Urinary bladder (tissue), 4 donors: ENCODE measurements around the gene RUFY1. TPM values are rescaled to one million over a fixed set of nuclear protein-coding genes. Genes with fewer than 3 reads are reported as not detected.
"Not testable (repeated sequence)": the region's sequence is repeated elsewhere in the genome, so short reads cannot be mapped to it uniquely, and the experiment has no call there.

Source experiments
- DNase-seq: peaks from one replicate; pipeline ENCODE4 v3.0.0-alpha.2; 2015; ENCODE audit errors: extremely low spot score
- H3K27ac ChIP-seq: one replicate; pipeline ENCODE4 v1.5.1; 2013; ENCODE audit warnings: low read depth, mild to moderate bottlenecking, moderate library complexity
- H3K36me3 ChIP-seq: one replicate; pipeline ENCODE4 v1.6.1; 2013; ENCODE audit warnings: mild to moderate bottlenecking, moderate library complexity; ENCODE audit not compliant: insufficient read depth
- H3K4me1 ChIP-seq: one replicate; pipeline ENCODE4 v1.6.1; 2013; ENCODE audit warnings: mild to moderate bottlenecking, moderate library complexity; ENCODE audit not compliant: insufficient read depth
- H3K4me3 ChIP-seq: one replicate; pipeline ENCODE4 v1.5.1; 2013; ENCODE audit warnings: low read depth, low read length
- WGBS: extraction: QIAGEN DNeasy Blood & Tissue Kit; methylation state at CpG from one replicate; pipeline ENCODE4 v1.1.7; 2013; 5-methylcytosine and 5-hydroxymethylcytosine counted together
- polyA plus RNA-seq: library from polyadenylated mRNA; stranded (reverse); fragments of 200-250 nt; gene quantifications from one replicate; pipeline ENCODE4 v1.2.3, GENCODE V29; 2013
- total RNA-seq: library from RNA; depleted of rRNA; stranded (reverse); fragments of >200 nt; gene quantifications from one replicate; pipeline ENCODE4 v1.2.3, GENCODE V29; 2014
- donor health status: healthy with polysubstance abuse.
- donor health status: healthy.

Gene RUFY1
- total and polyA plus RNA-seq, 2 donors, result 38.0 to 39.7 TPM

DNA sequence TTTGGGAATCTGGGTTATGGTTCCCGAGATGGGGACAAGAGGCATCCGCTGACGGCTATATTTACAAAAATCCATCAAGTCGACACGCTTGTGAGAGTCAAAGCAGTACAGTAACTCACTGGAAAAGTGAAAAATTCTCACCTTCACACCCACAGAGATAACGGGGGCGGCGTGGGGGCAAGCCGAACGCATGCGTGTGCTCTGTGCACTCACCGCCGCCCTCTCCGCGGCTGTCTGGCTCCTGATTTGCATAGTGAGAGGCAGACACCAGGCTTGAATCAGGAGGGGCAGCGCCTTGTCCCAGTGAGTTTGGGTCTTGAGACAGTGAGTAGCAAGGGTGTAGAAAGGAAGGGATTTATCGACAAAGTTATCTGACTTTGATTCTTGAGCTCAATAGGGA lies 32.0 kb upstream of the RUFY1 start:
- not testable (repeated sequence) for H3K4me3 ChIP-seq, H3K36me3 ChIP-seq, DNase-seq, H3K4me1 ChIP-seq, H3K27ac ChIP-seq
- WGBS, result 38% methylated on average over 14 of the region's 17 CpGs

DNA sequence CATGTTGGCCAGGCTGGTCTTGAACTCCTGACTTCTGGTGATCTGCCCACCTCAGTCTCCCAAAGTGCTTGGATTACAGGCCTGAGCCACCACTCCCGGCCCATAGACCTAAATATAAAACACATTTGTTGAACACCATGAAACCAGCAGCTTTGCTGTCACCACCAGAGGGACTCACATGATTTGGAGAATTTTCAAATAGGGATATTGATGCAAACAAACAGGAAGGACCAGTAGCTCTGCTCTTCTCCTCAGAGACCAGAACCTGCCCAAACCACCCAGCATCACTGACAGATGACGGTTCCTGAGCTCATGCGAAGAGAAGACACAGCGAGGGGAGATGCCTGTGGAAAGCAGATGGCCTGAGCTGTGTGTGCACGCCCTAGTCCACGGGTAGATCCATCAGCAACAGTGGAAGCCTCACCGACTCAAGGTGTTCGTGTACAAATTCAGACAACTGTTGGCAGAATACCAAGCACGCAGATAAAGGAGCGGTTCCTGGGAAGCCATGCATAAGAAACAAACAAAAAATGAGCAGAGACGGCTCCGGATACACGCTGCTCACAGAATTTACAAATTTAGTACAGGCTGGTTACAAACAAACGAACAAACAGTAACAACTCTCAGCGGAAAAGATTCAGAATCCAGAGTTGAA lies 30.8 kb upstream of the RUFY1 start:
- not testable (repeated sequence) for H3K36me3 ChIP-seq, H3K4me3 ChIP-seq, H3K27ac ChIP-seq, DNase-seq, H3K4me1 ChIP-seq
- 58% methylated on average over 14 of the region's 15 CpGs for WGBS

DNA sequence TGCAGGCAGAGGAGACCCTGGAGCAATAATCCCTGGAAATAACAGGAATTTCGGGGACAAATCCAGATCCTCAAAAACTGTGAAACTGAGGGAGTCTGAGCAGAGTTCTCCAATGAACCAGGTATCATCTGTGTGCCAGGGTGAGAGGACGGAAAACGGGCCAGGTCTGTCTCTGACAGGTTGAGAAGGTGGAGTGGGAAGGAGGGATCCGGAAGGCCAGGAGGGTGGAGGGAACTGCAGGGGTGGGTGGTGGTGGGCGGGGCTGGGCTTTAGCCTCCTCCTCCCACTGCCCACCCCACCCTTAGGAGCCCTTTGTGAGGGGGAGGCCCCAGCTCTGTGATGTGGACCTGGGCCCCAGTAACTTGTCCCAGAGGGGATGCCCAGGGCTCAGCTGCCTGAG lies 28.2 kb upstream of the RUFY1 start:
- DNase-seq, H3K27ac ChIP-seq, H3K4me1 ChIP-seq, H3K4me3 ChIP-seq, H3K36me3 ChIP-seq: not testable (repeated sequence)
- WGBS, result 82% methylated on average over 4 of the region's 5 CpGs

DNA sequence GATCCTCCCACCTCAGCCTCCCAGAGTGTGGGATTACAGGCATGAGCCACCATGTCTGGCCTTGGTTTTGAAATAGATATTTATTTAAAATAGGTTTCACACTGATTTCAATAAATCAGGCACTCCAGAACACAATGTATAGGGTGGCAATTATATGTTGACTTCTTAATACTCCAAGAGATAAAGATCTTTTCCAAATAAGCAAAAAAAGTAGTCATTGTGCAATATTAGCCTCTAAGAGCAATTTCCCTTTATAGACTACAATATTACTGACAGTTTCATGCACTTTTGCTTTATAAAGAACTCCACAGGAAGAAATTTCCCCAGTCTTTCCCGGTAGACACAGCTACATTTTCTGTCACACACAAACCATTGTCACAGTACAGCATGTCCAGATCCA lies 23.4 kb upstream of the RUFY1 start:
- Histone ChIP-seq H3K27ac (no peak overlapping the region), H3K4me1 (no peaks in the 10 kb centered on the region), H3K36me3 (no peaks in the 10 kb centered on the region), H3K4me3 (no peak overlapping the region)
- WGBS, result 51% methylated on average over 1 of the region's 1 CpG
- DNase-seq, result no peak

GRCh38 chr5:179530069-179530998 lies 20.0 kb upstream of the RUFY1 start:
- Histone ChIP-seq H3K4me3 (peak overlapping the region; percentile 41), H3K27ac (no peak overlapping the region), H3K4me1 (no peaks in the 10 kb centered on the region), H3K36me3 (no peaks in the 10 kb centered on the region)
- 23% methylated on average over 65 of the region's 65 CpGs for WGBS
- DNase-seq, result no peak

- Histone ChIP-seq H3K36me3 (no peaks in the 10 kb centered on the region), H3K4me3 (no peak overlapping the region), H3K27ac (no peak overlapping the region), H3K4me1 (no peaks in the 10 kb centered on the region)
- 89% methylated on average over 6 of the region's 6 CpGs for WGBS
- DNase-seq, result no peak
Measured at GRCh38 chr5:179533024-179533423, 17.3 kb upstream of the RUFY1 start.

GRCh38 chr5:179533907-179534306 lies 16.4 kb upstream of the RUFY1 start:
- no peaks in the 10 kb centered on the region for H3K4me1 ChIP-seq
- H3K36me3 ChIP-seq, result no peaks in the 10 kb centered on the region
- WGBS, result 94% methylated on average over 5 of the region's 5 CpGs
- DNase-seq, result no peak
- H3K4me3 ChIP-seq, result no peak overlapping the region
- H3K27ac ChIP-seq, result no peak overlapping the region

GRCh38 chr5:179534431-179534830 lies 15.9 kb upstream of the RUFY1 start:
- DNase-seq, result no peak
- Histone ChIP-seq H3K4me1 (no peaks in the 10 kb centered on the region), H3K27ac (no peak overlapping the region), H3K36me3 (no peaks in the 10 kb centered on the region), H3K4me3 (no peak overlapping the region)
- 88% methylated on average over 12 of the region's 12 CpGs for WGBS

GRCh38 chr5:179536676-179537075 lies 13.7 kb upstream of the RUFY1 start:
- WGBS, result 38% methylated on average over 6 of the region's 6 CpGs
- no peak overlapping the region for H3K4me3 ChIP-seq
- H3K36me3 ChIP-seq, result no peaks in the 10 kb centered on the region
- H3K27ac ChIP-seq, result no peak overlapping the region
- no peak for DNase-seq
- H3K4me1 ChIP-seq, result no peaks in the 10 kb centered on the region

GRCh38 chr5:179542170-179542569 lies 8.2 kb upstream of the RUFY1 start:
- Histone ChIP-seq H3K27ac (no peak overlapping the region), H3K4me3 (no peak overlapping the region), H3K4me1 (no peaks in the 10 kb centered on the region), H3K36me3 (no peaks in the 10 kb centered on the region)
- WGBS, result 87% methylated on average over 7 of the region's 7 CpGs
- no peak for DNase-seq

GRCh38 chr5:179543275-179543674 lies 7.1 kb upstream of the RUFY1 start:
- DNase-seq, H3K27ac ChIP-seq, H3K4me3 ChIP-seq, H3K36me3 ChIP-seq, H3K4me1 ChIP-seq: not testable (repeated sequence)
- 93% methylated on average over 15 of the region's 15 CpGs for WGBS

- no peak for DNase-seq
- Histone ChIP-seq H3K36me3 (no peaks in the 10 kb centered on the region), H3K4me1 (no peaks in the 10 kb centered on the region), H3K27ac (no peak overlapping the region), H3K4me3 (no peak overlapping the region)
- 92% methylated on average over 4 of the region's 4 CpGs for WGBS
Measured at GRCh38 chr5:179553006-179553405, 2.7 kb downstream of the RUFY1 start.

DNA sequence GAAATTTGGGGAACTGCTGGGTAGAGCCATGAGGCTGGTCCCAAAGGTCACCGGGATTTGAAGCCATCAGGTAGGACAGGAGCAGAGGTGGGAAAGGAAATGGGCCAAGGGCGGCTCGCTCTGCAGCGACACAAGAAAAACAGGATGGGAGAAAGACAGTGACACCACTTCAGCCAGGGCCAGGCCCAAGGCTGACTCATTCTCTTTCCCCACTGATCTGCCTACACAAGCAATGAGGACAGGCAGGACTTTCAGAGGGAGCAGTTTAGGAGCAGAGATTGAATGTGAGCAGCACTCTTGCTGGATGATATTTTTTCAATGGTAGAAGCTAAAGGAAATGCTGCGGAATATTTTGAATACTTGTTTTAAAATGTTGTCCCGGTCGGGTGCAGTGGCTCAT lies 3.5 kb downstream of the RUFY1 start:
- H3K36me3 ChIP-seq, result no peaks in the 10 kb centered on the region
- DNase-seq, result no peak
- WGBS, result 83% methylated on average over 7 of the region's 7 CpGs
- H3K4me3 ChIP-seq, result no peak overlapping the region
- H3K4me1 ChIP-seq, result no peaks in the 10 kb centered on the region
- no peak overlapping the region for H3K27ac ChIP-seq

DNA sequence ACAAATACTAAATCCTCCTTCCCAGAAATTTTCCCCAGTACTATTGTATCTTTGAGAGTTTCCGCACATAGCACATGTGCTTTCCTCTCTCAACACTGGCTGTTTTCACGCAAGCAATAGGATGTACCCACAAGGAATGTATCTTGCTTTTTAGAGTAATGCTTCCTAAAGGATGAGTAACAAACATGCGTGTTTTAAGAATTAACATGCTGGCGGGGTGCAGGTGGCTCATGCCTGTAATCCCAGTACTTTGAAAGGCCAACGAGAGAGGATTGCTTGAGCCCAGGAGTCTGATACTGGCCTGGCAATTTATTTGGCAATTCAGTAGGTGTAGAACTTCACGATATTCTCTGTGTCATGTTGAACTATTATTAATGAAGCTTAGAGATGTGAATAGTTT lies 4.6 kb downstream of the RUFY1 start:
- Histone ChIP-seq H3K27ac (no peak overlapping the region), H3K36me3 (no peaks in the 10 kb centered on the region), H3K4me1 (no peaks in the 10 kb centered on the region), H3K4me3 (no peak overlapping the region)
- 94% methylated on average over 6 of the region's 6 CpGs for WGBS
- no peak for DNase-seq
